SK-N-SH (cell line): ENCODE results near the gene MPZL1.

Source experiments
- FOXM1 ChIP-seq: IDR thresholded peaks from 2 replicates; pipeline ENCODE4 v1.4.0; 2012; ENCODE audit warnings: low read depth, mild to moderate bottlenecking
- IRF3 ChIP-seq: fragments of 150-350 bp; IDR thresholded peaks from 2 replicates; pipeline ENCODE4 v1.6.1; 2016; ENCODE audit warnings: mild to moderate bottlenecking, low read depth, low read length

DNA sequence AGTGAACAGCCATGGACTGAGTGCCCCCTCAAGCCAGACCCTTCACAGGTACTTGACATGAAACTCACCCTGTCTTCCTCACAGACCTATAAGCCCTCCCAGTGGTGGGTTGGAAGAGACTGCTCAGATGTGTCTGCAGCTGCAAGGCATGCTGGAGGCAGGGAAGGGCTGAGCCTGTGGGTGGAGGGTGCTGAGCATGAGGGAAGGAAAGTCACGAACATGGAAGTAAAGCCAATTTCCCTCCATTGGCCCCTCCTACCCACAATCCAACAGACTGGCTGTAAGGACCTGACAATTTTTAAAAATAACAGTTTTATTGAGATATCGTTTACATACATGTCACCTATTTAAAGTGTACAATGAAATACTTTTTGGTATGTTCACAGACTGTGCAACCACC is 47.6 kb upstream of the MPZL1 start:
- no peak for TF ChIP-seq IRF3
- TF ChIP-seq FOXM1, result no peak
